GM12874 (cell line): ENCODE results near the gene DDB1.
A peak's percentile ranks its signal among the peaks of the same experiment; 100 is the strongest.

Experiments
- CTCF ChIP-seq: IDR thresholded peaks from 2 replicates; pipeline ENCODE4 v1.5.1; 2011; ENCODE audit warnings: low read depth, mild to moderate bottlenecking, control low read depth, low read length, moderate library complexity; ENCODE audit not compliant: insufficient read depth

The DDB1 gene

GRCh38 chr11:61256710-61257482 lies 76.0 kb downstream of the DDB1 start:
- TF ChIP-seq CTCF: no peak

- peak; percentile 96 for TF ChIP-seq CTCF
Measured at GRCh38 chr11:61254403-61255025, 78.4 kb downstream of the DDB1 start.
